GM23338 (cell line): ENCODE measurements around the gene TRIM25. TPM values are rescaled to one million over a fixed set of nuclear protein-coding genes. Genes with fewer than 3 reads are reported as not detected.

Experiments used
- ATAC-seq: fragments of 200-7000 bp; cut with Tn5 transposase; 3 replicates; pipeline ENCODE4 v1.9.1; 2020
- DNase-seq: peaks from one replicate; pipeline ENCODE4 v3.0.0-alpha.2; 2015; ENCODE audit warnings: low spot score
- H2AFZ ChIP-seq: fragments of 200-600 bp; sonication (generic); 2 replicates; pipeline ENCODE4 v1.8.0; 2016; ENCODE audit warnings: antibody characterized with exemption, mild to moderate bottlenecking, moderate library complexity
- H3F3A ChIP-seq: fragments of 200-600 bp; sonication (generic); replicated peaks from 2 replicates; pipeline ENCODE4 v1.8.0; 2017; ENCODE audit warnings: antibody characterized with exemption, mixed run types, low read depth
- H3K27ac ChIP-seq: fragments of 200-600 bp; sonication (generic); 2 replicates; pipeline ENCODE4 v1.6.1; 2016; ENCODE audit warnings: low read depth
- H3K27me3 ChIP-seq: fragments of 200-600 bp; sonication (generic); 2 replicates; pipeline ENCODE4 v1.8.0; 2016; ENCODE audit warnings: mild to moderate bottlenecking, mixed run types, moderate library complexity; ENCODE audit not compliant: insufficient read depth
- H3K36me3 ChIP-seq: fragments of 200-600 bp; sonication (generic); 2 replicates; pipeline ENCODE4 v1.8.0; 2016; ENCODE audit warnings: mild to moderate bottlenecking; ENCODE audit not compliant: insufficient read depth
- H3K4me1 ChIP-seq: fragments of 200-600 bp; sonication (generic); 2 replicates; pipeline ENCODE4 v1.8.0; 2016; ENCODE audit warnings: mild to moderate bottlenecking, moderate library complexity; ENCODE audit not compliant: insufficient read depth
- H3K4me2 ChIP-seq: fragments of 200-600 bp; sonication (generic); 2 replicates; pipeline ENCODE4 v1.7.1; 2017; ENCODE audit warnings: mixed run types
- H3K4me3 ChIP-seq: fragments of 200-600 bp; sonication (generic); 2 replicates; pipeline ENCODE4 v1.6.1; 2016; ENCODE audit warnings: mixed run types
- H3K79me2 ChIP-seq: fragments of 200-600 bp; sonication (generic); replicated peaks from 2 replicates; pipeline ENCODE4 v1.8.0; 2017; ENCODE audit warnings: mild to moderate bottlenecking; ENCODE audit not compliant: insufficient read depth
- H3K9me2 ChIP-seq: fragments of 200-600 bp; sonication (generic); 2 replicates; pipeline ENCODE4 v1.8.0; 2017; ENCODE audit not compliant: insufficient read depth
- H4K20me1 ChIP-seq: fragments of 200-600 bp; sonication (generic); replicated peaks from 2 replicates; pipeline ENCODE4 v1.8.0; 2017; ENCODE audit warnings: mild to moderate bottlenecking; ENCODE audit not compliant: insufficient read depth
- H3K27ac Mint-ChIP-seq: 2 replicates; pipeline ENCODE4 v1.8.0; 2020; ENCODE audit warnings: inconsistent platforms, mild to moderate bottlenecking, moderate library complexity, mixed read lengths
- H3K27me3 Mint-ChIP-seq: 3 replicates; pipeline ENCODE4 v1.8.0; 2022; ENCODE audit warnings: low read depth, mild to moderate bottlenecking, moderate library complexity, mixed read lengths, inconsistent platforms; ENCODE audit not compliant: insufficient read depth, poor library complexity
- H3K36me3 Mint-ChIP-seq: 3 replicates; pipeline ENCODE4 v1.8.0; 2021; ENCODE audit warnings: low read depth, mild to moderate bottlenecking, inconsistent platforms, moderate library complexity, mixed read lengths
- H3K4me1 Mint-ChIP-seq: 3 replicates; pipeline ENCODE4 v1.8.0; 2020; ENCODE audit warnings: mild to moderate bottlenecking, inconsistent platforms, mixed read lengths
- H3K4me3 Mint-ChIP-seq: 3 replicates; pipeline ENCODE4 v1.8.0; 2021; ENCODE audit warnings: moderate library complexity, mild to moderate bottlenecking, inconsistent platforms, mixed read lengths
- H3K9me3 Mint-ChIP-seq: 3 replicates; pipeline ENCODE4 v1.8.0; 2020; ENCODE audit warnings: moderate library complexity, mild to moderate bottlenecking, inconsistent platforms, mixed read lengths
- CREB1 ChIP-seq: fragments of 250-450 bp; sonication (Bioruptor Pico); IDR thresholded peaks from 2 replicates; pipeline ENCODE4 v1.5.0; 2020; ENCODE audit warnings: low read depth, mild to moderate bottlenecking, moderate library complexity
- CTCF ChIP-seq, 2 experiments: fragments of 200-600 bp in 1 of 2; sonication (generic) in 1 of 2; conservative IDR thresholded peaks; 2 replicates each; pipeline versions ENCODE4 v1.5.1 to v1.6.1; 2016 to 2017; ENCODE audit warnings: antibody characterized with exemption in 2 of 2, low read depth in 2 of 2, mild to moderate bottlenecking in 2 of 2, moderate library complexity in 1 of 2
- ETS1 ChIP-seq: IDR thresholded peaks from 2 replicates; pipeline ENCODE4 v1.6.1; 2016; ENCODE audit warnings: antibody characterized with exemption
- EZH2 ChIP-seq: fragments of 200-600 bp; sonication (generic); IDR thresholded peaks from one replicate; pipeline ENCODE4 v1.8.0; 2017; ENCODE audit warnings: antibody characterized with exemption, mild to moderate bottlenecking, low read depth; ENCODE audit not compliant: unreplicated experiment
- EZH2phosphoT487 ChIP-seq: fragments of 200-600 bp; sonication (generic); IDR thresholded peaks from one replicate; pipeline ENCODE4 v1.8.1; 2018; ENCODE audit warnings: antibody characterized with exemption; ENCODE audit not compliant: unreplicated experiment
- JUNB ChIP-seq: IDR thresholded peaks from one replicate; pipeline ENCODE4 v1.6.1; 2016; ENCODE audit warnings: antibody characterized with exemption; ENCODE audit not compliant: unreplicated experiment
- NANOG ChIP-seq: IDR thresholded peaks from 2 replicates; pipeline ENCODE4 v1.6.1; 2016; ENCODE audit warnings: antibody characterized with exemption, borderline replicate concordance
- POLR2AphosphoS5 ChIP-seq: IDR thresholded peaks from 2 replicates; pipeline ENCODE4 v1.6.1; 2016; ENCODE audit warnings: antibody characterized with exemption, low read depth
- REST ChIP-seq: IDR thresholded peaks from one replicate; pipeline ENCODE4 v1.6.1; 2018; ENCODE audit warnings: antibody characterized with exemption; ENCODE audit not compliant: unreplicated experiment
- STAT1 ChIP-seq: IDR thresholded peaks from one replicate; pipeline ENCODE4 v1.6.1; 2016; ENCODE audit warnings: antibody characterized with exemption; ENCODE audit not compliant: unreplicated experiment
- ZNF114 ChIP-seq: fragments of 250-450 bp; sonication (Bioruptor Pico); IDR thresholded peaks from 2 replicates; pipeline ENCODE4 v1.5.0; 2020; ENCODE audit warnings: mild to moderate bottlenecking, moderate library complexity
- ZNF331 ChIP-seq: fragments of 250-450 bp; sonication (Bioruptor Pico); IDR thresholded peaks from 2 replicates; pipeline ENCODE4 v1.5.0; 2020; ENCODE audit warnings: low read depth, mild to moderate bottlenecking, moderate library complexity
- polyA plus RNA-seq: library from polyadenylated mRNA; unstranded; fragments of >200 nt; fragmentation: Nextera tagmentation; extraction: Ambion mirVana; gene quantifications from 2 replicates; pipeline ENCODE4 v1.2.1, GENCODE V29; 2016
- total RNA-seq: library from RNA; depleted of rRNA; stranded (reverse); fragments of >200 nt; shearing (Covaris generic); gene quantifications from 2 replicates; pipeline ENCODE4 v1.2.3, GENCODE V29; 2014

Gene TRIM25
- total and polyA plus RNA-seq, 2 experiments from 2014 or later: 19.6 to 36.2 TPM

GRCh38 chr17:56908001-56908542 is 5.8 kb downstream of the TRIM25 start (continued):
- TF ChIP-seq REST: no peak
- no peak for TF ChIP-seq ZNF331 (CRISPR knock-in tag)
- TF ChIP-seq STAT1: no peak
- no peak for TF ChIP-seq CTCF (conservative IDR thresholded peaks at IDR 0.05; ENCODE audit: low read depth in 2 of 2)
- TF ChIP-seq ETS1: no peak
- no peak for TF ChIP-seq JUNB
- TF ChIP-seq POLR2AphosphoS5: no peak
- TF ChIP-seq NANOG: no peak
- no peak for TF ChIP-seq ZNF114
- TF ChIP-seq EZH2: no peak
- TF ChIP-seq EZH2phosphoT487: no peak
- TF ChIP-seq CREB1 (CRISPR knock-in tag): no peak

- Histone ChIP-seq H3K27me3 (no peaks in the 10 kb centered on the region), H3K79me2 (no peaks in the 10 kb centered on the region), H3K27ac (no peak overlapping the region), H3F3A (no peaks in the 10 kb centered on the region), H3K4me2 (no peak overlapping the region), H3K4me3 (no peak overlapping the region), H3K9me2 (no peaks in the 10 kb centered on the region), H2AFZ (no peak overlapping the region), H4K20me1 (0 out of 2 replicates have a peak, but pooled peaks cover under 1% of the 10 kb centered on the region), H3K36me3 (peaks cover 40% of the 10 kb centered on the region), H3K4me1 (0 out of 2 replicates have a peak, but pooled peaks cover 3% of the 10 kb centered on the region)
- Mint-ChIP-seq H3K4me1 (peaks cover 8% of the 10 kb centered on the region), H3K27me3 (peaks cover 2% of the 10 kb centered on the region), H3K36me3 (peaks cover 75% of the 10 kb centered on the region), H3K4me3 (no peak overlapping the region), H3K27ac (no peak overlapping the region), H3K9me3 (no peaks in the 10 kb centered on the region)
- DNase-seq (no peak), ATAC-seq (no peak)
- TF ChIP-seq JUNB: no peak
- no peak for TF ChIP-seq ZNF331 (CRISPR knock-in tag)
- no peak for TF ChIP-seq REST
- no peak for TF ChIP-seq EZH2
- TF ChIP-seq NANOG: no peak
- no peak for TF ChIP-seq CREB1 (CRISPR knock-in tag)
- no peak for TF ChIP-seq STAT1
- TF ChIP-seq POLR2AphosphoS5: no peak
- no peak for TF ChIP-seq CTCF (conservative IDR thresholded peaks at IDR 0.05; ENCODE audit: low read depth in 2 of 2)
These were observed 10.3 kb downstream of the TRIM25 start for GRCh38 chr17:56903560-56903959.
